ENCODE measurements around the gene MYLK. TPM values are rescaled to one million over a fixed set of nuclear protein-coding genes. Genes with fewer than 3 reads are reported as not detected.
A peak's percentile ranks its signal among the peaks of the same experiment; 100 is the strongest.

MYLK gene
- total and polyA plus RNA-seq, 2 of the 4 experiments (the other 2 are of a cell fraction), result 299 to 484 TPM

GRCh38 chr3:123713211-123713610 lies 170.9 kb downstream of the MYLK start:
- CTCF ChIA-PET, result no interaction called here
- H2AK9ac ChIP-seq (replicated peaks; ENCODE audit: low read depth, low read length, poor library complexity), result no peak overlapping the region
- H3K4me3 ChIP-seq (ENCODE audit: insufficient read depth, low read depth, low read length), result no peak overlapping the region
- no peak overlapping the region for H3K4me2 ChIP-seq (ENCODE audit: low read depth, low read length)
- DNase-seq (no peak), ATAC-seq (ENCODE audit: low read depth) (no peak)
- no peak overlapping the region for H2AK5ac ChIP-seq (ENCODE audit: low read depth, low read length)
- POLR2A ChIA-PET (ENCODE audit: unreplicated experiment), result no interaction called here
- H4K5ac ChIP-seq (ENCODE audit: low read depth, low read length), result no peak overlapping the region
- H4K20me1 ChIP-seq (ENCODE audit: insufficient read depth, low read length), result no peaks in the 10 kb centered on the region; the same call in 1 of the 2 replicates
- no peak overlapping the region for H3K18ac ChIP-seq (ENCODE audit: low read depth, low read length)
- no peak overlapping the region for H3K27ac ChIP-seq (ENCODE audit: insufficient read depth, low read length)
- intact Hi-C loops (cut with micrococcal nuclease), result no loop called here
- dilution Hi-C loops (cut with HindIII; ENCODE audit: low sequenced_read_pairs, unreplicated experiment), result no loop called here
- H2BK5ac ChIP-seq (ENCODE audit: low read depth, low read length, poor library complexity, severe bottlenecking), result no peak overlapping the region
- TSS peak; percentile 1 for BruUV-seq (replicated peaks)
- H3K4me1 ChIP-seq (ENCODE audit: control insufficient read depth, insufficient read depth, low read length), result peaks cover 6% of the 10 kb centered on the region
- no peaks in the 10 kb centered on the region for H3K9me3 ChIP-seq (ENCODE audit: control insufficient read depth, insufficient read depth, low read length)
- H3K56ac ChIP-seq (ENCODE audit: extremely low read depth, insufficient read depth, low read length), result no peak overlapping the region
- no peak overlapping the region for H3K4ac ChIP-seq (ENCODE audit: low read depth, low read length)
- H3K23ac ChIP-seq (ENCODE audit: low read depth, low read length), result no peak overlapping the region
- peaks cover 10% of the 10 kb centered on the region; the same call in 1 of the 2 replicates for H3K9me1 ChIP-seq (ENCODE audit: insufficient read depth, low read length)
- TF ChIP-seq NFE2L2 (IDR thresholded peaks at IDR 0.05; ENCODE audit: low read depth, low read length), result no peak
- TF ChIP-seq POLR2A (IDR thresholded peaks at IDR 0.05; ENCODE audit: low read depth, low read length), result no peak
- no peak for TF ChIP-seq SMC3 (IDR thresholded peaks at IDR 0.05; ENCODE audit: low read depth, low read length)
- in situ Hi-C loops (cut with MboI; ENCODE audit: low sequenced_read_pairs), result no loop called here
- no peak overlapping the region for H3K14ac ChIP-seq (replicated peaks; ENCODE audit: low read depth, low read length)
- H3K79me1 ChIP-seq (ENCODE audit: low read depth in 1 of 2, low read length in 2 of 2), result peaks cover 10 to 17% of the 10 kb centered on the region in 2 experiments; a peak in 3 of 4 replicates
- H2AFZ ChIP-seq (replicated peaks; ENCODE audit: low read length, poor library complexity), result no peak overlapping the region
- H2BK120ac ChIP-seq (ENCODE audit: low read depth, low read length), result no peak overlapping the region
- H3K36me3 ChIP-seq (ENCODE audit: control insufficient read depth, insufficient read depth, low read length), result peaks cover 52% of the 10 kb centered on the region
- H4K91ac ChIP-seq (ENCODE audit: insufficient read depth, low read depth, low read length), result no peak overlapping the region
- 94% methylated on average over 2 of the region's 8 CpGs; no CpG with 5 or more reads in 1 of the 2 experiments for WGBS, 2 experiments (ENCODE audit: extremely low coverage in 2 of 2, insufficient read length in 1 of 2)
- no peak overlapping the region for H3K9ac ChIP-seq (ENCODE audit: low read depth, low read length)
- no peak overlapping the region for H2BK15ac ChIP-seq (ENCODE audit: low read depth, low read length)
- no peak overlapping the region for H4K8ac ChIP-seq (ENCODE audit: low read depth in 2 of 2, low read length in 2 of 2)
- no peaks in the 10 kb centered on the region for H3K27me3 ChIP-seq (ENCODE audit: control insufficient read depth, insufficient read depth, low read length)
- H2BK20ac ChIP-seq (ENCODE audit: low read depth, low read length), result no peak overlapping the region

All from IMR-90 (cell line).